HL-60 (cell line): ENCODE measurements around the gene CRY2.

Source experiments
- DNase-seq, 2 experiments: peaks; one replicate each; pipeline ENCODE4 v3.0.0-alpha.2; 2010 to 2020; ENCODE audit warnings: low read depth in 1 of 2, low spot score in 1 of 2
- H3K27ac ChIP-seq: fragments of 250-450 bp; sonication (Bioruptor Pico); replicated peaks from 2 replicates; pipeline ENCODE4 v1.5.1; 2020; ENCODE audit warnings: mild to moderate bottlenecking, moderate library complexity
- H3K27me3 ChIP-seq: fragments of 250-450 bp; sonication (Bioruptor Pico); 2 replicates; pipeline ENCODE4 v1.5.1; 2021; ENCODE audit warnings: mild to moderate bottlenecking, moderate library complexity; ENCODE audit not compliant: insufficient read depth, poor library complexity, severe bottlenecking
- H3K4me3 ChIP-seq: replicated peaks from 2 replicates; pipeline ENCODE4 v1.5.1; 2011; ENCODE audit warnings: mild to moderate bottlenecking, control low read depth, low read length; ENCODE audit not compliant: insufficient read depth
- GABPA ChIP-seq: IDR thresholded peaks from 2 replicates; pipeline ENCODE4 v1.6.1; 2012; ENCODE audit warnings: low read depth
- POLR2AphosphoS5 ChIP-seq: IDR thresholded peaks from 2 replicates; pipeline ENCODE4 v1.6.1; 2012; ENCODE audit warnings: low read depth
- SPI1 ChIP-seq: IDR thresholded peaks from 2 replicates; pipeline ENCODE4 v1.6.1; 2012; ENCODE audit warnings: low read depth, mild to moderate bottlenecking, borderline replicate concordance
- TF ChIP-seq, protein P1 (sequence below): IDR thresholded peaks from 2 replicates; pipeline ENCODE4 v1.6.1; 2012; ENCODE audit warnings: low read depth; ENCODE audit not compliant: insufficient replicate concordance
- TF ChIP-seq, protein P2 (sequence below): IDR thresholded peaks from one replicate; pipeline ENCODE4 v1.5.1; 2011; ENCODE audit warnings: low read length, control low read depth, inconsistent platforms; ENCODE audit not compliant: insufficient read depth

The CRY2 gene

DNA sequence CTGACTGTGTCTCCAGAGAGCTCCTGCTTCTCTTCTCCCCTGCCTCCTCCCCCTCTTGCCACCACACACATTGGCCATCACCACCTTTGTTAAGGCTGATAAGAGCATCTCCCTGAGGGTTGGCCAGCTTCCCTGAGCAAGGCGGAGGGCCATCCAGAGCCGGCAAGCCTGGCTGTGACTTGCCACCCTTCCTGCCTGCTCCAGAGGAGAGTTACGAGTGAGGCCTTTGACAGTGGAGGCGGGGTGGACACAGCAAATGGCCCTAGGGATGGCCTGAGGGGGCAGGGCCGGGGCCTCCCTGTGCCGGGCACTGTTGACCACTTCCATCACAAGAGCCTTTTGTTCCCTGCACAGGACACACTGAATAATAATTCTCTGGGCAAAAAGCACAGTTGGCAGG, 54.4 kb downstream of the CRY2 start:
- no peak overlapping the region for H3K27ac ChIP-seq
- no peak for TF ChIP-seq POLR2AphosphoS5
- TF ChIP-seq, protein P1, sequence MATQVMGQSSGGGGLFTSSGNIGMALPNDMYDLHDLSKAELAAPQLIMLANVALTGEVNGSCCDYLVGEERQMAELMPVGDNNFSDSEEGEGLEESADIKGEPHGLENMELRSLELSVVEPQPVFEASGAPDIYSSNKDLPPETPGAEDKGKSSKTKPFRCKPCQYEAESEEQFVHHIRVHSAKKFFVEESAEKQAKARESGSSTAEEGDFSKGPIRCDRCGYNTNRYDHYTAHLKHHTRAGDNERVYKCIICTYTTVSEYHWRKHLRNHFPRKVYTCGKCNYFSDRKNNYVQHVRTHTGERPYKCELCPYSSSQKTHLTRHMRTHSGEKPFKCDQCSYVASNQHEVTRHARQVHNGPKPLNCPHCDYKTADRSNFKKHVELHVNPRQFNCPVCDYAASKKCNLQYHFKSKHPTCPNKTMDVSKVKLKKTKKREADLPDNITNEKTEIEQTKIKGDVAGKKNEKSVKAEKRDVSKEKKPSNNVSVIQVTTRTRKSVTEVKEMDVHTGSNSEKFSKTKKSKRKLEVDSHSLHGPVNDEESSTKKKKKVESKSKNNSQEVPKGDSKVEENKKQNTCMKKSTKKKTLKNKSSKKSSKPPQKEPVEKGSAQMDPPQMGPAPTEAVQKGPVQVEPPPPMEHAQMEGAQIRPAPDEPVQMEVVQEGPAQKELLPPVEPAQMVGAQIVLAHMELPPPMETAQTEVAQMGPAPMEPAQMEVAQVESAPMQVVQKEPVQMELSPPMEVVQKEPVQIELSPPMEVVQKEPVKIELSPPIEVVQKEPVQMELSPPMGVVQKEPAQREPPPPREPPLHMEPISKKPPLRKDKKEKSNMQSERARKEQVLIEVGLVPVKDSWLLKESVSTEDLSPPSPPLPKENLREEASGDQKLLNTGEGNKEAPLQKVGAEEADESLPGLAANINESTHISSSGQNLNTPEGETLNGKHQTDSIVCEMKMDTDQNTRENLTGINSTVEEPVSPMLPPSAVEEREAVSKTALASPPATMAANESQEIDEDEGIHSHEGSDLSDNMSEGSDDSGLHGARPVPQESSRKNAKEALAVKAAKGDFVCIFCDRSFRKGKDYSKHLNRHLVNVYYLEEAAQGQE, result no peak
- TF ChIP-seq GABPA, result no peak
- TF ChIP-seq, protein P2, sequence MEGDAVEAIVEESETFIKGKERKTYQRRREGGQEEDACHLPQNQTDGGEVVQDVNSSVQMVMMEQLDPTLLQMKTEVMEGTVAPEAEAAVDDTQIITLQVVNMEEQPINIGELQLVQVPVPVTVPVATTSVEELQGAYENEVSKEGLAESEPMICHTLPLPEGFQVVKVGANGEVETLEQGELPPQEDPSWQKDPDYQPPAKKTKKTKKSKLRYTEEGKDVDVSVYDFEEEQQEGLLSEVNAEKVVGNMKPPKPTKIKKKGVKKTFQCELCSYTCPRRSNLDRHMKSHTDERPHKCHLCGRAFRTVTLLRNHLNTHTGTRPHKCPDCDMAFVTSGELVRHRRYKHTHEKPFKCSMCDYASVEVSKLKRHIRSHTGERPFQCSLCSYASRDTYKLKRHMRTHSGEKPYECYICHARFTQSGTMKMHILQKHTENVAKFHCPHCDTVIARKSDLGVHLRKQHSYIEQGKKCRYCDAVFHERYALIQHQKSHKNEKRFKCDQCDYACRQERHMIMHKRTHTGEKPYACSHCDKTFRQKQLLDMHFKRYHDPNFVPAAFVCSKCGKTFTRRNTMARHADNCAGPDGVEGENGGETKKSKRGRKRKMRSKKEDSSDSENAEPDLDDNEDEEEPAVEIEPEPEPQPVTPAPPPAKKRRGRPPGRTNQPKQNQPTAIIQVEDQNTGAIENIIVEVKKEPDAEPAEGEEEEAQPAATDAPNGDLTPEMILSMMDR, result no peak
- TF ChIP-seq SPI1, result no peak
- H3K4me3 ChIP-seq, result no peak overlapping the region
- H3K27me3 ChIP-seq, result peaks cover 24% of the 10 kb centered on the region
- no peak for DNase-seq

DNA sequence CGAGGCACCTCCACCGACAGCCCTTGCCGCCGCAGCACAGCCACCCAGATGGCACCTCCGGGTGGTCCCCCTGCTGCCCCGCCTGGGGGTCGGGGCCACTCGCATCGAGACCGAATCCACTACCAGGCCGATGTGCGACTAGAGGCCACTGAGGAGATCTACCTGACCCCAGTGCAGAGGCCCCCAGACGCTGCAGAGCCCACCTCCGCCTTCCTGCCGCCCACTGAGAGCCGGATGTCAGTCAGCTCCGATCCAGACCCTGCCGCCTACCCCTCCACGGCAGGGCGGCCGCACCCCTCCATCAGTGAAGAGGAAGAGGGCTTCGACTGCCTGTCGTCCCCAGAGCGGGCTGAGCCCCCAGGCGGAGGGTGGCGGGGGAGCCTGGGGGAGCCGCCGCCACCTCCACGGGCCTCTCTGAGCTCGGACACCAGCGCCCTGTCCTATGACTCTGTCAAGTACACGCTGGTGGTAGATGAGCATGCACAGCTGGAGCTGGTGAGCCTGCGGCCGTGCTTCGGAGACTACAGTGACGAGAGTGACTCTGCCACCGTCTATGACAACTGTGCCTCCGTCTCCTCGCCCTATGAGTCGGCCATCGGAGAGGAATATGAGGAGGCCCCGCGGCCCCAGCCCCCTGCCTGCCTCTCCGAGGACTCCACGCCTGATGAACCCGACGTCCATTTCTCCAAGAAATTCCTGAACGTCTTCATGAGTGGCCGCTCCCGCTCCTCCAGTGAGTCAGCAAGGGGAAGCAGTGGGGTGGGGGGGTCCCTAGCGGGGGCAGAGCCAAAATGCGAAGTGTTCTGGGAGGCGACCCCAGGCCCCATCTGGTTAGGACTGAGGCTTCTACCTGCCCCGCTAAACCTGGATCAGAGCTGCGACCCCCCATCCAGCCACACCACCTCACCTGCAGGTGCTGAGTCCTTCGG, 55.4 kb downstream of the CRY2 start:
- no peak for DNase-seq
- H3K27ac ChIP-seq, result no peak overlapping the region
- TF ChIP-seq, protein P1, result no peak
- TF ChIP-seq GABPA (no peak), SPI1 (no peak), POLR2AphosphoS5 (no peak)
- TF ChIP-seq, protein P2, result no peak
- peaks cover 24% of the 10 kb centered on the region for H3K27me3 ChIP-seq
- H3K4me3 ChIP-seq, result no peak overlapping the region

DNA sequence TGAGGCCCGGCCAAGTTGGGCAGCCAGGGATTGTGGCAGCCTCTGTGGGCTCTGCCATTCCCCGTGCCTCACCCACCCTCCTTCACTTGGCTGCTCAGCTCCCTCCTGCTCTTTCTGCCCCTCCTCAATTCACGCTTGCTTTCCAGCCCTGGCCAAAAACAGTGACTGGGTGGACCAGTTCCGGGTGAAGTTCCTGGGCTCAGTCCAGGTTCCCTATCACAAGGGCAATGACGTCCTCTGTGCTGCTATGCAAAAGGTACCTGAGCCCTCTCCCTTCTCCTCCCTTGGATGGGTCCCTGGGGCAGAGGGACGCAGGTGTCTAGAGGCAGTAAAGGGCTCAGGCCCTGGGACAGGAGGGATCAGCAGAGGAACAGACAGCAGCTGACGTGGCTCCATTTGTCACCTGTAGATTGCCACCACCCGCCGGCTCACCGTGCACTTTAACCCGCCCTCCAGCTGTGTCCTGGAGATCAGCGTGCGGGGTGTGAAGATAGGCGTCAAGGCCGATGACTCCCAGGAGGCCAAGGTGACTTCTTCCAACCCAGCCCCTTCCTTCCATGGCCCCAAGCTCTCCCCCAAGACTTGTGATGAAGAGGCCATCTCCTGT, 57.1 kb downstream of the CRY2 start:
- no peak for TF ChIP-seq SPI1
- TF ChIP-seq, protein P1, result no peak
- no peak for TF ChIP-seq GABPA
- TF ChIP-seq, protein P2, result no peak
- TF ChIP-seq POLR2AphosphoS5, result no peak
- H3K27me3 ChIP-seq, result peaks cover 13% of the 10 kb centered on the region
- no peak overlapping the region for H3K4me3 ChIP-seq
- DNase-seq, result no peak
- H3K27ac ChIP-seq, result no peak overlapping the region
